ENCODE measurements around the gene CCDC93.

GRCh38 chr2:118010473-118010872, 3.4 kb downstream of the CCDC93 start:
- TF ChIP-seq CTCF (IDR thresholded peaks at IDR 0.05) (no peak), POLR2AphosphoS5 (IDR thresholded peaks at IDR 0.05) (no peak)
